Measurements from ENCODE around the gene HAUS3. TPM values are rescaled to one million over a fixed set of nuclear protein-coding genes. Genes with fewer than 3 reads are reported as not detected.

HAUS3 gene
- polyA plus RNA-seq, 1 donor (not counting 4 experiments of a cell fraction or from before 2014, with no cell fraction given), result 11.1 TPM

GRCh38 chr4:2193326-2193725 lies 48.6 kb downstream of the HAUS3 start:
- no peak for FAIRE-seq
- dilution Hi-C loops (cut with MboI; ENCODE audit: extremely low pct_ligation_motif_present, low sequenced_read_pairs), result no loop called here

GRCh38 chr4:2186865-2187172 lies 55.1 kb downstream of the HAUS3 start:
- H3K9me1 ChIP-seq (ENCODE audit: control insufficient read depth, extremely low read depth, insufficient read depth, low read length), result no peaks in the 10 kb centered on the region
- dilution Hi-C loops (cut with MboI; ENCODE audit: extremely low pct_ligation_motif_present, low sequenced_read_pairs), result no loop called here
- no peak overlapping the region for H3K4me3 ChIP-seq (ENCODE audit: control insufficient read depth in 2 of 3, extremely low read depth in 1 of 3, insufficient read depth in 2 of 3, low read depth in 1 of 3, low read length in 3 of 3)
- FAIRE-seq (no peak), DNase-seq (ENCODE audit: low read depth, low spot score) (no peak)
- H3K9me3 ChIP-seq (ENCODE audit: control insufficient read depth, low read depth, low read length), result no peaks in the 10 kb centered on the region
- H3K79me2 ChIP-seq (ENCODE audit: control insufficient read depth, insufficient read depth, low read length), result no peaks in the 10 kb centered on the region
- H3K4me1 ChIP-seq (ENCODE audit: control insufficient read depth, extremely low read depth, insufficient read depth, low read length), result no peaks in the 10 kb centered on the region
- no peaks in the 10 kb centered on the region for H3K36me3 ChIP-seq (ENCODE audit: control insufficient read depth in 2 of 2, extremely low read depth in 1 of 2, insufficient read depth in 2 of 2, low read length in 2 of 2)
- no peak overlapping the region for H3K9ac ChIP-seq (ENCODE audit: control insufficient read depth, extremely low read depth, insufficient read depth, low read length)
- no peak overlapping the region for H2AFZ ChIP-seq (ENCODE audit: control insufficient read depth, low read length)
- no peak overlapping the region for H3K27ac ChIP-seq (ENCODE audit: control insufficient read depth, insufficient read depth, low read length)
- no peaks in the 10 kb centered on the region for H4K20me1 ChIP-seq (ENCODE audit: control insufficient read depth, extremely low read depth, insufficient read depth, low read length)
- H3K27me3 ChIP-seq (ENCODE audit: control insufficient read depth, extremely low read depth, insufficient read depth, low read length), result no peaks in the 10 kb centered on the region
- TF ChIP-seq EZH2 (IDR thresholded peaks at IDR 0.05; ENCODE audit: low read length) (no peak), CTCF (optimal IDR thresholded peaks at IDR 0.05 in 1 of 3, IDR thresholded peaks at IDR 0.05 in 1 of 3, conservative IDR thresholded peaks at IDR 0.05 in 1 of 3; ENCODE audit: extremely low read depth in 1 of 3, insufficient read depth in 2 of 3, low read length in 3 of 3) (no peak)
- H3K4me2 ChIP-seq (ENCODE audit: control insufficient read depth, extremely low read depth, insufficient read depth, low read depth, low read length), result no peak overlapping the region

More at GRCh38 chr4:2193326-2193725, 48.6 kb downstream of the HAUS3 start:
- Histone ChIP-seq H3K4me3 (ENCODE audit: control insufficient read depth in 2 of 3, extremely low read depth in 1 of 3, insufficient read depth in 2 of 3, low read depth in 1 of 3, low read length in 3 of 3) (no peak overlapping the region), H3K9me3 (ENCODE audit: control insufficient read depth, low read depth, low read length) (no peaks in the 10 kb centered on the region), H3K36me3 (ENCODE audit: control insufficient read depth in 2 of 2, extremely low read depth in 1 of 2, insufficient read depth in 2 of 2, low read length in 2 of 2) (no peaks in the 10 kb centered on the region), H4K20me1 (ENCODE audit: control insufficient read depth, extremely low read depth, insufficient read depth, low read length) (no peaks in the 10 kb centered on the region), H3K79me2 (ENCODE audit: control insufficient read depth, insufficient read depth, low read length) (no peaks in the 10 kb centered on the region), H3K4me2 (ENCODE audit: control insufficient read depth, extremely low read depth, insufficient read depth, low read depth, low read length) (no peak overlapping the region), H3K9me1 (ENCODE audit: control insufficient read depth, extremely low read depth, insufficient read depth, low read length) (no peaks in the 10 kb centered on the region), H3K27me3 (ENCODE audit: control insufficient read depth, extremely low read depth, insufficient read depth, low read length) (no peaks in the 10 kb centered on the region), H3K9ac (ENCODE audit: control insufficient read depth, extremely low read depth, insufficient read depth, low read length) (no peak overlapping the region), H2AFZ (ENCODE audit: control insufficient read depth, low read length) (no peak overlapping the region), H3K4me1 (ENCODE audit: control insufficient read depth, extremely low read depth, insufficient read depth, low read length) (no peaks in the 10 kb centered on the region), H3K27ac (ENCODE audit: control insufficient read depth, insufficient read depth, low read length) (no peak overlapping the region)
- TF ChIP-seq CTCF (optimal IDR thresholded peaks at IDR 0.05 in 1 of 3, IDR thresholded peaks at IDR 0.05 in 1 of 3, conservative IDR thresholded peaks at IDR 0.05 in 1 of 3; ENCODE audit: extremely low read depth in 1 of 3, insufficient read depth in 2 of 3, low read length in 3 of 3), result no peak
- TF ChIP-seq EZH2 (IDR thresholded peaks at IDR 0.05; ENCODE audit: low read length), result no peak
- DNase-seq (ENCODE audit: low read depth, low spot score), result no peak
